ENCODE data around the gene UBAP1. TPM values are rescaled to one million over a fixed set of nuclear protein-coding genes. Genes with fewer than 3 reads are reported as not detected.

Gene UBAP1
- polyA plus RNA-seq, 1 of the 3 experiments (the other 2 are of a cell fraction): 26.3 TPM

DNA sequence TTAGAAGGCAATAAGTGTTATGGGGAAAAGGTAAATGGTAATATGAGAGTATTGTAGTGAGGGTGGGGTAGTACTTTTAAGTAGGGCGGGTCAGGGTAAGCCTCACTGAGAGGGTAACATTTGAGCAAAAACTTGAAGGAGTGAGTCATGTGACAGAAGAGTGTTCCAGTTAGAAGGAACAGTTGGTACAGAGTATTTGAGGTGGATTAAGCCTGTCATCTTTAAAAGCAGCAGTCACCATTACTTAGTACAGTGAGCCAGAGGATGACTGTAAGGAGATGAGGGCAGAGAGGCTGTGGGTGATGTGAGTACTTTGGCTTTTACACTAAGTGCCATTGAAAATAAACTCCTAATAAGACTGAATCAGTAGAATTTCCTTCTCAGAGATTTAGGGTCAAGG, 54.8 kb downstream of the UBAP1 start:
- Histone ChIP-seq H3K27ac (ENCODE audit: low read depth in 2 of 2, low read length in 1 of 2) (no peak overlapping the region), H3K79me2 (ENCODE audit: insufficient read depth) (peaks cover 37% of the 10 kb centered on the region; the same call in 1 of the 2 replicates), H3F3A (replicated peaks; ENCODE audit: insufficient read depth) (peaks cover 5% of the 10 kb centered on the region), H3K9me2 (no peaks in the 10 kb centered on the region), H3K4me3 (ENCODE audit: low read depth in 2 of 2, low read length in 1 of 2) (no peak overlapping the region), H3K27me3 (ENCODE audit: insufficient read depth) (no peaks in the 10 kb centered on the region), H3K4me1 (ENCODE audit: control insufficient read depth in 1 of 2, insufficient read depth in 2 of 2, low read depth in 1 of 2, low read length in 1 of 2) (no peaks in the 10 kb centered on the region), H3K9ac (no peak overlapping the region), H3K9me3 (no peaks in the 10 kb centered on the region), H4K20me1 (ENCODE audit: insufficient read depth) (peaks cover 18% of the 10 kb centered on the region; the same call in 1 of the 2 replicates), H2AFZ (ENCODE audit: low read depth) (no peak overlapping the region), H3K4me2 (no peak overlapping the region), H3K36me3 (replicated peaks in 1 of 2; ENCODE audit: control insufficient read depth in 1 of 2, insufficient read depth in 2 of 2, low read length in 1 of 2) (peaks cover 17 to 43% of the 10 kb centered on the region in 2 experiments)
- TF ChIP-seq, protein P1, sequence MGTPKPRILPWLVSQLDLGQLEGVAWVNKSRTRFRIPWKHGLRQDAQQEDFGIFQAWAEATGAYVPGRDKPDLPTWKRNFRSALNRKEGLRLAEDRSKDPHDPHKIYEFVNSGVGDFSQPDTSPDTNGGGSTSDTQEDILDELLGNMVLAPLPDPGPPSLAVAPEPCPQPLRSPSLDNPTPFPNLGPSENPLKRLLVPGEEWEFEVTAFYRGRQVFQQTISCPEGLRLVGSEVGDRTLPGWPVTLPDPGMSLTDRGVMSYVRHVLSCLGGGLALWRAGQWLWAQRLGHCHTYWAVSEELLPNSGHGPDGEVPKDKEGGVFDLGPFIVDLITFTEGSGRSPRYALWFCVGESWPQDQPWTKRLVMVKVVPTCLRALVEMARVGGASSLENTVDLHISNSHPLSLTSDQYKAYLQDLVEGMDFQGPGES (IDR thresholded peaks at IDR 0.05; ENCODE audit: low read depth, low read length): no peak
- no peak for TF ChIP-seq JUND (IDR thresholded peaks at IDR 0.05)
- no peak for TF ChIP-seq NRF1 (IDR thresholded peaks at IDR 0.05; ENCODE audit: low read depth, low read length)
- TF ChIP-seq MAX (IDR thresholded peaks at IDR 0.05; ENCODE audit: low read depth): no peak
- no peak for TF ChIP-seq GATA2 (CRISPR knock-in tag; IDR thresholded peaks at IDR 0.05)
- no peak for TF ChIP-seq FOXJ3 (CRISPR knock-in tag; IDR thresholded peaks at IDR 0.05)
- TF ChIP-seq GABPA (IDR thresholded peaks at IDR 0.05; ENCODE audit: low read depth): no peak
- TF ChIP-seq, protein P2, sequence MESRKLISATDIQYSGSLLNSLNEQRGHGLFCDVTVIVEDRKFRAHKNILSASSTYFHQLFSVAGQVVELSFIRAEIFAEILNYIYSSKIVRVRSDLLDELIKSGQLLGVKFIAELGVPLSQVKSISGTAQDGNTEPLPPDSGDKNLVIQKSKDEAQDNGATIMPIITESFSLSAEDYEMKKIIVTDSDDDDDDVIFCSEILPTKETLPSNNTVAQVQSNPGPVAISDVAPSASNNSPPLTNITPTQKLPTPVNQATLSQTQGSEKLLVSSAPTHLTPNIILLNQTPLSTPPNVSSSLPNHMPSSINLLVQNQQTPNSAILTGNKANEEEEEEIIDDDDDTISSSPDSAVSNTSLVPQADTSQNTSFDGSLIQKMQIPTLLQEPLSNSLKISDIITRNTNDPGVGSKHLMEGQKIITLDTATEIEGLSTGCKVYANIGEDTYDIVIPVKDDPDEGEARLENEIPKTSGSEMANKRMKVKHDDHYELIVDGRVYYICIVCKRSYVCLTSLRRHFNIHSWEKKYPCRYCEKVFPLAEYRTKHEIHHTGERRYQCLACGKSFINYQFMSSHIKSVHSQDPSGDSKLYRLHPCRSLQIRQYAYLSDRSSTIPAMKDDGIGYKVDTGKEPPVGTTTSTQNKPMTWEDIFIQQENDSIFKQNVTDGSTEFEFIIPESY (IDR thresholded peaks at IDR 0.05; ENCODE audit: borderline replicate concordance, low read depth): no peak
- no peak for TF ChIP-seq MEF2A (IDR thresholded peaks at IDR 0.05; ENCODE audit: borderline replicate concordance, low read depth)
- TF ChIP-seq, protein P3, sequence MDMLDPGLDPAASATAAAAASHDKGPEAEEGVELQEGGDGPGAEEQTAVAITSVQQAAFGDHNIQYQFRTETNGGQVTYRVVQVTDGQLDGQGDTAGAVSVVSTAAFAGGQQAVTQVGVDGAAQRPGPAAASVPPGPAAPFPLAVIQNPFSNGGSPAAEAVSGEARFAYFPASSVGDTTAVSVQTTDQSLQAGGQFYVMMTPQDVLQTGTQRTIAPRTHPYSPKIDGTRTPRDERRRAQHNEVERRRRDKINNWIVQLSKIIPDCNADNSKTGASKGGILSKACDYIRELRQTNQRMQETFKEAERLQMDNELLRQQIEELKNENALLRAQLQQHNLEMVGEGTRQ (IDR thresholded peaks at IDR 0.05; ENCODE audit: borderline replicate concordance, low read depth, low read length): no peak
- TF ChIP-seq MXI1 (IDR thresholded peaks at IDR 0.05; ENCODE audit: low read depth, low read length): no peak
- TF ChIP-seq RXRA (IDR thresholded peaks at IDR 0.05; ENCODE audit: borderline replicate concordance, low read depth): no peak
- TF ChIP-seq EZH2phosphoT487 (IDR thresholded peaks at IDR 0.05; ENCODE audit: borderline replicate concordance, low read depth): no peak
- no peak for TF ChIP-seq RCOR1 (IDR thresholded peaks at IDR 0.05; ENCODE audit: low read length)
- no peak for TF ChIP-seq SMC3 (IDR thresholded peaks at IDR 0.05; ENCODE audit: low read depth, low read length)
- TF ChIP-seq SIN3A (IDR thresholded peaks at IDR 0.05; ENCODE audit: borderline replicate concordance, low read depth, low read length): no peak
- TF ChIP-seq EP300 (IDR thresholded peaks at IDR 0.05; ENCODE audit: borderline replicate concordance in 1 of 2, low read depth in 1 of 2, low read length in 1 of 2): no peak
- no peak for TF ChIP-seq FOXM1 (IDR thresholded peaks at IDR 0.05; ENCODE audit: low read depth)
- TF ChIP-seq YY1 (IDR thresholded peaks at IDR 0.05; ENCODE audit: low read depth): no peak
- TF ChIP-seq TEAD4 (IDR thresholded peaks at IDR 0.05; ENCODE audit: borderline replicate concordance, insufficient read depth): no peak
- POLR2A ChIA-PET: no interaction called here
- WGBS (ENCODE audit: low lambda C conversion rate): 87% methylated on average over 1 of the region's 1 CpG
- CTCF ChIA-PET: interaction anchor here (4.1 kb wide), 1 partner anchor 19 kb away, joined by 24 read pairs; no protein-coding TSS in a partner anchor
- DNase-seq: no peak

Measured in SK-N-SH (cell line).